GM12801 (cell line): ENCODE results near the gene GPS2.

Experiments used
- CTCF ChIP-seq: IDR thresholded peaks from one replicate; pipeline ENCODE4 v1.5.1; 2011; ENCODE audit warnings: control low read depth; ENCODE audit not compliant: insufficient read length; ENCODE audit errors: extremely low read depth

Gene GPS2

GRCh38 chr17:7292194-7292593 lies 23.0 kb downstream of the GPS2 start:
- TF ChIP-seq CTCF, result no peak

GRCh38 chr17:7290685-7291084 lies 24.5 kb downstream of the GPS2 start:
- no peak for TF ChIP-seq CTCF

- TF ChIP-seq CTCF, result no peak
These were observed 25.0 kb downstream of the GPS2 start for GRCh38 chr17:7290166-7290565.

- TF ChIP-seq CTCF, result no peak
These were observed 25.7 kb downstream of the GPS2 start for GRCh38 chr17:7289256-7290032.

GRCh38 chr17:7285679-7286078 lies 29.5 kb downstream of the GPS2 start:
- TF ChIP-seq CTCF, result no peak

- no peak for TF ChIP-seq CTCF
These were observed 30.2 kb downstream of the GPS2 start for GRCh38 chr17:7284911-7285310.

GRCh38 chr17:7283471-7284216 lies 31.5 kb downstream of the GPS2 start:
- TF ChIP-seq CTCF, result no peak
